ELR (cell line): ENCODE results near the gene VAT1L.

Experiments
- DNase-seq: peaks from one replicate; pipeline ENCODE4 v3.0.0-alpha.2; 2015; ENCODE audit warnings: low read depth

The VAT1L gene

DNA sequence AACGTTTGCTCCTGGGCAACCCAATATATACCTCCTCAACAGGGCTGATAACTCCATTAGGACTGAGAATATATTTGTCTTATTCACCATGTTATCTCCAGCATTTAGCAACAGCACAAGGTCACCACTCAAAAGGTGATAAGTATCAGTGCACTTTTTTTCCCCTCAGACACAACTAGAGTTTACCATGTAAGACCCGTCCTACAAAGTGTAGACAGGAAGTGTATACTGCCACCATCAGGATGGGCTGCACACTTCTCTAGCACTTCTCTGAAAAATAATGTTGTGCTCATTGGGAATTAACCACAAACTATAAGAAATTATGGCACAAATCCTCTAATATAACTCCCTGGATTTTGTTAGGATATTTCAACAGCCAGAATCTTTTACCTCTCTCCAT, 5.7 kb upstream of the VAT1L start:
- no peak for DNase-seq

DNA sequence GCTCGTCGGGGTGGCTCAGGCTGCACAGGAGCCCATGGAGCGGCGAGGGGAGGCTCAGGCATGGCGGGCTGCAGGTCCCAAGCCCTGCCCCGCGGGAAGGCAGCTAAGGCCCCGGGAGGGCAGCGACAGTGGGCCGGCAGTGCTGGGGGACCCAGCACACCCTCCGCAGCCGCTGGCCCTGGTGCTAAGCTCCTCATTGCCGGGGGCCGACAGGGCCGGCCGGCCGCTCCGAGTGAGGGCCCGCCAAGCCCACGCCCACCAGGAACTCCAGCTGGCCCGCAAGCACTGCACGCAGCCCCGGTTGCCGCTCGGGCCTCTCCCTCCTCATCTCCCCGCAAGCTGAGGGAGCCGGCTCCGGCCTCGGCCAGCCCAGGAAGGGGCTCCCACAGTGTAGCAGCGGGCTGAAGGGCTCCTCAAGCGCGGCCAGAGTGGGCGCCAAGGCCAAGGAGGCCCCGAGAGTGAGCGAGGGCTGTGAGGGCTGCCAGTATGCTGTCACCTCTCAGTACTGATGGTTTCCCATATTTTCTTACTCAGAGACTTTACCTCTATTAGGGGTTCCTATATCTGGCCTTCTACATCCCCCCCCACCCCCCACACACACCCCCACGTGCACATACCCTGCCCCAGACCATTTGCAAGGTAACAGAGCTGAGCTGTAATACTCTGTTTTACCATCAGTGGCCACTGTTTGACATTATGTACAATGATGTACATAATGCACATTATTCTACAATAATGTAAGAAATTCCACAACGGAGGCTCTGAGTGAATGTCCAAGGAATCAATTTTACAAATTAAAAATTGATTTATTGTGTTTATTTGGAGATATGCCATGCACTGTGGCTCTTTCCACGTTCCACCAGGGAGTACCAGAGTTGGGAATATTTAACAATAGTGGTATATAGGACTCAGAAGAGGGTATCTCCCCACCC, 3.7 kb upstream of the VAT1L start:
- DNase-seq, result peak; percentile 22

DNA sequence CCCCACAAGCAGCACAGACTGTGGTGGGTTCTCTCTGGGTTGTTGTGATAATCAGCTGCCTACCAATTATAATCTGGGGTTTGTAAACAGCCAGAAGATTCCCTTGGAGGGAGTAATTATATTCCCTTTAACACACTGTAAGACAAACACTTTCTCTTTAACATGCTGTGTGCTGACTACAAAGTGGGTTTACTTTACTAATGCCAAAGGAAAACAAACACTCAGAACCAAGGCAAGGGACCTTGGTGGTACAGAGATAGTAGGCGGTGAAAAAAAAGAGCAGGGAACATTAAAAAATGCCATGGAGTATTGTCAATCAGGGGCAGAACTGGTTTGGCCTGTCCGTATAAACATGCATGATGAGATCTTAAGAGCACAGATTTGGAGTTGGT, 3.0 kb upstream of the VAT1L start:
- no peak for DNase-seq

DNA sequence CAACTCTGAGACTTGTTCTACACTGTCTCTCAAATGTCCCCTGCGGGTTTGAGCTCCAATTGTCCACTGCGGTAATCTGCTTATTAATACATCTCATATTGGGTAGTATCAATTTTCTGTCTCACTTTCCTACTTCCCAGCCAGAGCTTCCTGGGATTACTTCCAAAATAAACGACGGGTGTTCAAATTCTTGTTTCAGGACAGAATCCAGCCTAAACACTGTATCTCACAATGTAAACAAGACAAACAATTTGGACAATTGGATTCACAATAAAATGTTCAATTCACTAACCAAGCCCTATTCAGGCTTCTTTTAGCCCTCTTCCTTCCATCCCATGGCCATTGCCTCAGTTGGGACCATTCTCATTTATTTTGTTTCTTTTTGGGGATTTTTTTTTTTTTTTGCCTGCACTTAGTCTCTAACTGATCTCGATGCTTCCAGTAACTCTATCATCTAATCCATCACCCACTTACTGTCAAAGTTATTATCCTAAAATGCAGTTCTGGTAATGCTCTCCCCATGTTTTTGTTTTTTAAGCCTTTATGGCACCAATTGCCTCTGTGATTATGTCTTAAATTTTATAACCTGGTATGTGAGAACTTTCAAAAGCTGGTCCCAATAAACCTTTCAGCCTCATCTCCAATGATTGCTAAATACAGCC, 2.0 kb upstream of the VAT1L start:
- DNase-seq, result no peak

DNA sequence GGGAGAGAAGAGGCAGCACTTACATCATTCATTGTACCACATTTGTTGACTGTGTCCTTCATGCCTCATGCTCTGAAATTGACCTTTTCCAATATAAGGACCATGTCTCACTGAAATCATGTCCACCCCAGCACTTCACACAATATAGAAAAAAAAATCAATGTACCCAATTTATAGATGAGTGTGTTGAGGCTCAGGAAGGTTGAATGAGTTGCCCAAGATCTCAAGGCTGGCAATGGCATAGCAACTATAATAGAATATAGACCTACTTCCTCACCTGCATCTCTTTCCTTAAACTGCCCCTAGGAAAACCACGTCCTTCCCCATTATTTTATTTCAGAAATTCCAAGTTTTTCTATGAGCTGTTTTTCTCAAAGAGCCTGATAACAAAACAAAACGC, 912 bp upstream of the VAT1L start:
- no peak for DNase-seq

DNA sequence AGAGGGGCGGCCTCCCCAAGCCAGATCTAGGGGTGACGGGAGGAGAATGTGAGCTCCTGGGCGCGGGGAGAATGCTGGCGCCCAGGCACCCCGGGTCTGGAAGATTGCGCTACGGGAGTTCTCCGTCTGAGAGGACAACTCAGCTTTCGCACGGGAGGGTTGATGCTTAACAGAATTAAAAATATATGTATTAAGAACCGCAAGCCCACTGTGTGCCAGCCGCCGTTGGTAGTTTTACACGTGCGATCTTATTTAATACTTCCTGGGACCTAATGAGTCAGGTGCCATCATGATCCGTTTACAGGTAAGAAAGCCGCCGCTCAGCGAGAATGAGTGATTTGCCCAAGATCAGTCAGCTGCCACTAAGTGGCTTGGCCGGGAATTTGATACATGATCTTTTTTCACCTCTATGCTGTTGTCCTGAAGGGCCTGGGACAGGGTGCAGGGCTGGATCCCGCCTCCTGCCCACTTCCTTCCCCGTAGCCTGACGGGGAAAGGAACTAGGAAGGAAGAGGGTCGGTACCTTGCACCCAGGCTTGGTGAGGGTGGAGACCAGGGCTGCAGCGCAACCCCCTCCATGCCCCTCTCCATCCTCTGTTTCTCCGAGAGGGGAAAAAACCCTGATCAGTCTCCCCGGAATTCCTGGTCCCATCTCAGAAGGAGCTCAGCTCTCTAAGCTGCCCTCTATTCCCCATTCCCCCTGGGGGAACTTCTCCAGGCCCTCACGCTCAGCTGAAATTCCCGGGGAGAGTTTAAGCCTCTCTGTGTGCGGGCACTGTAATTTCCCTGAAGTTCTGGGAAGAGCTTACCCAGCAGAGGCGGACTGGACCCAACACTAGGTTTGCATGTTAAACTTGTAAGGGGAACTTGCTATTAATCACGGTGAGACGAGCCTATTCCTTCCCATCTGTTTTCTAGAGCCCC, 983 bp downstream of the VAT1L start:
- peak; percentile 2 for DNase-seq

DNA sequence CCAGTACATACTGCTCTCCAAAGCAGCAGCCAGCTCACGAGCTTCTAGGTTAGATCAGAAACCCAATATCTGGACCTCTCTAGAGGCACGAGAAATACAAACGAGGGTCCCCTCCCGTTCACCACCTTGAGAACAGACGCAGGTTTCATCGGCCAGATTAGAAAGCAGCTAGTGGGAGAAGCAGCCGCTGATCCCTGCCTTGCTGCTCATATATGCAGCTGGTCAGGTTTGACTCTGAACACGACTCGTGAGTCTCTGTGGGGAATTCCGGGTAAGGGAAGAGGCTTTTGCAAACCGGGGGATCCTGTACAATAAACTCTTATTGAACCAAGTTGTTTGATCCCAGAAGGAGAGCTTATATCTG, 1.6 kb downstream of the VAT1L start:
- DNase-seq, result no peak

DNA sequence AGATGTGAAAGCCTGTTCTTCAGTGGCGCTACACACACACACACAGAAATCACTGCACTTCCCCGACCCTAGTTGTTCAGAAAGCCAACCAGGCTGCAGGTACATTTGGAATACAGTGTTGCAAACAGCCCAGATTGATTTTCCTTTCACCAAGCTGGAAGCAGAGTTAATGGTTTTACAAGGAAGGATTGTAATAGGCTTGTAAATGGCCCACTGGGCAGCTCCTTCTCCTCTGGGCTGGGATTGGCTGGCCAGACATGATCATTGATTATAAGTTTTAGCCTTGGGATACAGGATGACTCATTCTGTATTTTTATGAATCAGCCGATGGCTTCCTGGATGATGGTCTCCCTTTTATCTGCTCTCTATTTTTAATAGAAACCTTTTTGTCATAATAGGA, 2.5 kb downstream of the VAT1L start:
- DNase-seq, result peak; percentile 42

DNA sequence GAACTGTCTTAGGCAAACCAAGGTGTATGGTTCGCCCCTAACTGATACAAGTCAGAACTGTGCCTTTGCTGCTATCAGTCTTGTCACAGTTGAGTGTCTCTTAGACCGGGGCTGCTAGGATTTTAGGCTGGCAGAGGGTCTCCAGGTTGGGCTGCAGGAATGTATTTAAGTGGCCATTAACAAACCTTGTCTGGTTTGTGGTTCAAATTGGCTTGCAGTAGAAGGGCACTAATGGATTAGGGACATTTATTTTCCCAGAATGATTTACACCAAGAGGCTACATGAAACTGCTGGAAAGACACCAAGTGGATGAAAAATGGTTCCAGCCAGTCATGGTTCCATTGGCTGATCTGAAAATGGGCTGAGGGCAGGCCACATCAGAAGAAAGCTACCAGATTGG, 5.1 kb downstream of the VAT1L start:
- no peak for DNase-seq

DNA sequence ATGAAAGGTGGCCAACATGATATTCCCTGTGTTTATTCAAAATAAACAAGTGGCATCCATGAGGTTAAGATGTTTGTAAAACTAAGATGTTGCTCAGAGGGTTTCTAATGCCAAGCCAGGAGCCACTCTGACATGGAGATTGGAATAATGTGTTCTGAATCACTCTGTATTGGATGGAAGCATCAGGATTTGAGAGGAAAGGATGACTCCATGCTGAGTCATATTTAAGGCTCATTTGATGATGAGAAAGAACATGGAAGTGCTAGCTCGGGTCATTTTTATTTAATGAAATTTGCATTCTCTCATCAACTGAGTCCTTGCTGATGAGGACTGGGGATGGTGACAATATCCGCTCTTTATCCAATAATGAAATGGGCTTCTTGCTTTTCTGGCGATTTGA, 6.2 kb downstream of the VAT1L start:
- DNase-seq, result peak; percentile 78

DNA sequence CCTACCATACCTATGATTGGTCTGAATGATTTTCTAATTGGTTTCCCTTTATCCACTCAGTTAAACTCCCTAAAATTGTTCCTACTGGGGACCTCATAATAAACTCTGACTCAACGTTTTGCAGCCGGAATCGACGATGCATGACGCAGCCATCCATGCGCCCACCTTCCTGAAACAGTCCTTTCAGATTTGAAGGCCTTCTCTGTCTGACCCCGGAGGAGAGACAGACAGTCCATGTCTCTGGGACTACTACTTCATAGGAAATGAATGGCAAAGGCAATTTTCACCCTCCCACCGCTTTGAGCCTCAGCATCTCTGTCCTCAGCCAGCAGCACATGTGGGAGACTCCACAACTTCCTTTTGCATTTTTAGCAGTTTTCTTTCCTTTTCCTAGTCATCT, 13.5 kb downstream of the VAT1L start:
- no peak for DNase-seq

DNA sequence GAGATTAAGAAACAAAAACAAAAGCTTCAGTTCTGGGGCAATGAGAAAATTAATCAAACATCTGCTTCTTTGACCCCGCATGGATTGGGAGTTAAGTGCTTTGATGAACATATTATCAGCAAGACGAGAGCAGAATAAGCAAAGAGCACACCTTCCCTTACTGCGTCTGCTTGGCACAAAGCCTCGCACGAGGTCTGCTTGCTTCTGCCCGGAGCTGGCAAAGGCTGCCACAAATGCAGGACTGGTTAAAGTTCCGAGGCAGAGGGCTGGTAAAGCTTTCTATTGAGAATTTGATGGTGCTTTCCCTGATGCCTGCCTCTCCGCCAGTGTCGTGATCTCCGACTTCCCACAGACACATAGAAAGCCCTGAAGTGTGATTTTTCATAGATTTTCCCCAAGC, 17.0 kb downstream of the VAT1L start:
- no peak for DNase-seq

DNA sequence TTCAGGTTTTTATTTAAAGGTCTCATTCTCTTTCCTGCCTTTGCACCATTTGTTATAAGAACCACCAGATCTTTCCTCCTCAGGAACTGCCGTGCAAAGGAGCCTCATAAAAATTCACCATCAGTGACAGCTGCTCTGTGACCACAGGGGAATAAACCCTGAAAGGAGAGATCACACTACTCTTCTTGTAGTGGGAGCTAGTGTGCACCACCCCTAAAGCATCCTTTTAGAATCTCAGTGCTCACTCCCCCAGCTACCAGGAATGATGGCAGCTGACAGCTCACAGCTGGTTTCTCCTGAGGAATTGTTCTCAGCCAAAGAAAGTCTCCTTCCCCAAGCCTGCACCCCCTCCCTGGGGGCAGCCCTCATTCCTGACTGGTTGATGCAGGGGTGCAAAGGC, 18.7 kb downstream of the VAT1L start:
- DNase-seq, result no peak

DNA sequence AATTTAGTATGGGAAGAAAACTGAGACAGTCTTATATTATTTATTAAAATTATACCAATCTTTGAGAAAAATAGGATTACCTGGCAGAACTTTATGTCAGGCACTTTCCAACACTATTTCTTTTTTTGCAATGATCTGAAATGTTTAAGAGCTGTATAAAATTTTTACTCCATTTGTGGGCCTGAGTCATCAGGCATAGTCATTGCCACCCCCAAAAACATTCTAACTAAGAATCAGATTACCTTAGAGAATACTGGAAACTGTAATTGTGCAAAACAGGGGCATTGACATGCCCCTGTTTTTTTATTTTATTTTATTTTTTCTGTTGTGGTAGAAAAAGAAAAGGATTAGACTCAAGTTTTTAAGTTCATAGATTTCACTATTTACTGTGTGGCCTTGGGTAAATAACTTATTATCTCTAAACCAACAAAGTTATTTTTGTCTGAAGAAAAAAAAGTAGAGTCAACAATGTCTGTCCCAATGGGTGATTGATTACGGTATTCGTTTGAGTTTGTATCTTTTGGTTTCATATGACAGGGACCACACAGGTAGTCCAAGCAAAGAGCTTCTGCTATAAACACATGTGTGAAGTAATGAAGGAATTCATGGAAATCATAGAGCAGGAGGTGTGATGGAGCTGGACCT, 24.6 kb downstream of the VAT1L start:
- DNase-seq, result no peak

DNA sequence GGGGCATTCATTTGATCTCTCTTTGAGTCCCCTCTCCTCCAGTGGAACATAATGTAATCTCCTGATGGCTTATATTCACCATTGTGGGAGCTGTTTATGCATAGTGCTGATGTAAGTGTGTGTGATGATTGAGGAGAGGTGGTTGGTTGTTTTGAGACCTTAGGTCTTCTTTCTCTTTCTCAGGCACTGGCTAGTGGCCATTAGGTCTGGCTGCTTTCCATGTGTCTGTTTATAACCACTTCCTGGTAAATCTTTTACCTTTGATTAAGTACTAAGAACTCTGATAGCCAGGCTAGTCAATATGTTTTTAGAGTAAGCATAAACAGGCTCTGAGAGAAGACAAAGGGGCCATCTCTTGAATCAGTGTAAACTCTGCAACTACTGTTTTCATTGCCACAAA, 27.9 kb downstream of the VAT1L start:
- no peak for DNase-seq

DNA sequence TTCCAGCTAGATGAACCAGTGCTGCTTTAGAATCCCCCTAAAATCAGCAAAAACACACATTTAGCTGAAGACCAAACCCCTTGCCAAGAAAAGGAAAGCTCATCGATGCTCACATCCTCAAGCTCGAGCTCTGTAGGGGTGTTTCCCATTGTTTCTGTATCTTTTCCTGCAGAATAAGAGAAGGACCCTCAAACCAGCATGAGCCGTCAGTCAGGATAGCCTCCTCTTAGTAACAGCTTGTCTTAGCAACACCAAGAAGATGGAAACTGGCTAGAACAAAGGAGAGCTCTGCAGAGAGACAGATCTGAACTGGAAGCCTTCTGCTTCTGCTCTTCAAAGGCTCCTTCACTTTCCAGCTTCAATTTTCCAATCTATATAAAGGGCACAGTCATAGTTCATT, 32.0 kb downstream of the VAT1L start:
- no peak for DNase-seq

DNA sequence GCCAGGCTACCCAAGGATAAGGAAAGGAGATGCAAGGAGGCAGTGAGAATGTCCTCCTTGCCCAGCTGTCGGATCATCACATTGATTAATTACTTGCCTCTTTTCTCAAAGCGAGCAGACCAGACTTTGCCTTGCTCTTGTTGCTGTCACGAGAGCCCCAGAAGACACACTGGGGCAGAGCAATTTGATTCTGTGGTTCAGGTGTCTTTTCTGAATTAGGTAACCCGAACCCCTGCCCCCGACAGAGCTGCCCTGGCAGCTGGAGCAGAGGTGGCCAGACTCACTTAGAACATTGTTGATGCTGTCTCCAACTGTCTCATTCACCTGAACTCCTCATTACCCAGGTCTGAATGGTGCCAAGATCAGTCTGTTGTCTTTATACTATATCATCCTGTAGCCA, 34.3 kb downstream of the VAT1L start:
- DNase-seq, result no peak

DNA sequence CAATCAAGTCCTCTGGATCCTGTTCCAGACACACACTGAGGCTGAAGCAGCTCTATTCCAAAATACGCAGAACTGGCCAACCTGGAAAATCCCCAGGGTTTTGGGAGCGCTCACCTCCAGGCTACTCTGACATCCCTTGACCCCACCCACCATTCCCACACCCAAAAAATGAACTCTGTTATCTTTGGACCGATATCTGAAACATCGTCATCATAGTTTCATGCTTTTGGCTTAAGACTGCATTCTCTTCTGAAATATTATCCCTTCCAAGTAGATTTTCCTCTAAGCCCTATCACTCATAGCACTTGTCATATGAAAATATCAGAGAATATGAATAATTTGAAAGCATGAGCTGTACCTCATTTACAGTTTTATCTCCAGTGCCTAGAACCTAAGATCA, 34.7 kb downstream of the VAT1L start:
- no peak for DNase-seq

DNA sequence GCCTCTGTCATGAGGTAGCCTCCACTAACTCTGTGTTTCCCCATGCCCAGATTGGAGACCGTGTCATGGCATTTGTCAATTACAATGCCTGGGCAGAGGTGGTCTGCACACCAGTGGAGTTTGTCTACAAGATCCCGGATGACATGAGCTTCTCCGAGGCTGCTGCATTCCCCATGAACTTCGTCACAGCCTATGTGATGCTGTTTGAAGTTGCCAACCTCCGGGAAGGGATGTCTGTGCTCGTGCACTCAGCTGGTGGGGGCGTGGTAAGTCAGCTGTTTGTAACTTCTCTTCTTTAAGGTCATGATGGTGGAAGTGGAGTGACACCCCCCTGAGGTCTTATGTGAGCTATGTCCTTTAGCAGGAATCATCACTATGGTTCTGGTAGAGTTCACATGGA, 36.8 kb downstream of the VAT1L start:
- no peak for DNase-seq

DNA sequence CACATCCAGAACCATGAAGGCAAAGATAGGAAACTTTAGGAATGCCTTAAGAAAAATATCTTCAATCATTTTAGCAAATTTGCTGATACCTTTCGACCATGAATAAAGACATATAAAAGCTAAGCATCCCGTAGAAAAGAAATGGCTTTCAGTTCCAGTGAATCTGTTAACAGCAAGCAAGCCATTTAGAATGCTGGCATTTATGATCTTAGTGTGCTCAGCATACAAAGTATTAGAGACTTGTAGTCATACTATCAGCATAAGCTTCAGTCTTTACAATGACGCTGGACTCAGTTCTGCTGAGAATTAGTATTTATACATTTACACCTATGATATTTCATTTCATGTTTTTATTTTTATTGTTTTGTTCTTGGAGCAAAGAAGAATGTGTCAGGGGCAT, 38.7 kb downstream of the VAT1L start:
- no peak for DNase-seq

DNA sequence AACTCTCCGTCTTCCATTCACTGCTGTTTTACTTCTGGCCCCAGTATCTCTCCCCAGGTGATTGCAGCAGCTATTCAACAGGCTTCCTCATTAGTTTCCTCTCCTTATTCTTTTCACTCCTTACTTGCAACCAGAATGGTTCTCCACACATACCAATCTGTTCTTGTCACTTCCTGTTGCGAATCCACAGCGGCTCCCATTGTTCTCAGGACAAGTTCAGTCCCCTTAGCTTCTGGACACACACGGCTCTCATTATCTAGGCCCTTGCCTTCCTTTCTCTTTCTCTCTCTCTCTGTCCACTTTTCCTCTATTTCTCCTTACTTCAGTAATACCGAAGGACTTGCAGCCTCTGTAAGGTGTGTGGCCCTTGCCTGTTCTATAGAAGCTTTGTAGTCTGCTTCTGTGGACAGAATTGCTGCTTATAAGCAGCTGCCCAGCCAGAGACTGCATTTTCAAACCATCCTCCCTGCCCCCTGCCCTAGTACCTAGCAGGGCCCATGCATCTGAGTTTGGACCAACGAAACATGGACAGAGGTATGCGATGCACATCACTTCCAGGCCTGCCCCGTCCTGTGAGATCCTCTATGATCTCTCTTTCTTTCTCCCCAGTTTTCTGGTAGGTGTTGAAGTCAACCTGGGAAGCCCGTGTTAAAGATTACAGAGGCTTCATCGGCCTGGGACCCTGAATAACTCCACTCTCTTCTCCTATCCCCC, 45.7 kb downstream of the VAT1L start:
- DNase-seq, result peak; percentile 81
